Rectal smooth muscle tissue (tissue), 1 donor: ENCODE results near the gene PHEX.

Experiments used
- H3K27ac ChIP-seq: one replicate; pipeline ENCODE4 v1.7.0; 2013; ENCODE audit warnings: low read depth, low read length, inconsistent platforms
- H3K27me3 ChIP-seq: one replicate; pipeline ENCODE4 v1.7.0; 2013; ENCODE audit warnings: low read length; ENCODE audit not compliant: control insufficient read depth, insufficient read depth
- H3K36me3 ChIP-seq: one replicate; pipeline ENCODE4 v1.7.0; 2013; ENCODE audit warnings: low read length; ENCODE audit not compliant: control insufficient read depth, insufficient read depth
- H3K4me1 ChIP-seq: one replicate; pipeline ENCODE4 v1.7.0; 2013; ENCODE audit warnings: low read length; ENCODE audit not compliant: control insufficient read depth, insufficient read depth
- H3K4me3 ChIP-seq: one replicate; pipeline ENCODE4 v1.7.0; 2013; ENCODE audit warnings: low read length
- H3K9ac ChIP-seq: one replicate; pipeline ENCODE4 v1.7.0; 2013; ENCODE audit warnings: low read length

The PHEX gene

DNA sequence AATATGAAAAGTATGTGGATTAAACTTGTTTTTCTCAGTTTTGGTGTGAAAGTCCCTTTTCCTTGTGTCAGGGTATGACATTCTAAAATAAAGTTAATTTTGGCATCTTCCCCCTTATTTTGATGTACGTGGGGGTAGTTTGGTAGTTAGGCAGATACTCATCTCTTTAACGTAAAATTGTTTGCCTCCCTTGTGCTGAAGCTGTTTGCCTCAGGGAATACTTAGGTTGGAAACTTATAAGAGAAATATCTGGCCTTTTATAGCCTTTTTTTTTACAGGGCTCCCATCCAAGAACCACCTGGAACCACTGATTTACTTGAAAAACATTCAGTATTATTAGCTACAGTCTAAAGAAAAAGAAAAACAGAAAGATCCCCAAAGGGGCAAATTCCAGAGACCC is 85.5 kb downstream of the PHEX start:
- H3K27me3 ChIP-seq = no peaks in the 10 kb centered on the region
- H3K4me1 ChIP-seq = no peaks in the 10 kb centered on the region
- H3K4me3 ChIP-seq = no peak overlapping the region
- no peaks in the 10 kb centered on the region for H3K36me3 ChIP-seq
- H3K9ac ChIP-seq = no peak overlapping the region
- H3K27ac ChIP-seq = no peak overlapping the region

DNA sequence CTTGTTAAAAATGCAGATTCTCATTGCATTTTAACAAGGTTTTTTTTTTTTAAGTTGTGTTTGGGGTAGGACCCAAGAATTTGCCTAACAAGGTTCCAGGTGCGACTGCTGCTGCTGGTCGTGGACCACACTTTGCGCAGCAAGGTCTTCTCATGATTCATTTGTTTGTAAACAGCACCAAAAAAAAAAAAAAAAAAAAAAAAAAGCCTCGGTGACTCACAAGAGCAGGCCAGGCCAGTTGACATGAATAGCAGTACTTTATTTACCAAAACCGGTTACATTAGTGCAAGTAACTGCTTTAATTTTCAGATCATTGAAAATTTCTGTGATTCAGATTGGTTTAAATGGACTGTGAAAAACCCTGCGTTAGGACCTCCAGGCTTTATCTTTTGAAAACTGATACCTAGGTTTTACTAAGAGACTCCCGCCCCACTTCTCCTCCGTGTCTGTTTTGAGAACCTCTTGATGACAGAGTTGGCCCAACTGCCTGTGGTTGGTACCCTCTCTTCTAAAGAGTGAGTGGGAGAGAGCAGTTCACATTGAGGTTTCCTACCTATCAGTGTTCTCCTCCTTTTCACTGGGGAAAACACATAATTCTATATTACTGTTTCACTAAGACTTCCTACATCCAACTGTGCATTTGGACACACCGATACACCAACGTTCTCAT is 86.2 kb downstream of the PHEX start:
- Histone ChIP-seq H3K27ac (no peak overlapping the region), H3K4me3 (no peak overlapping the region), H3K9ac (no peak overlapping the region), H3K27me3 (no peaks in the 10 kb centered on the region), H3K36me3 (no peaks in the 10 kb centered on the region), H3K4me1 (no peaks in the 10 kb centered on the region)

DNA sequence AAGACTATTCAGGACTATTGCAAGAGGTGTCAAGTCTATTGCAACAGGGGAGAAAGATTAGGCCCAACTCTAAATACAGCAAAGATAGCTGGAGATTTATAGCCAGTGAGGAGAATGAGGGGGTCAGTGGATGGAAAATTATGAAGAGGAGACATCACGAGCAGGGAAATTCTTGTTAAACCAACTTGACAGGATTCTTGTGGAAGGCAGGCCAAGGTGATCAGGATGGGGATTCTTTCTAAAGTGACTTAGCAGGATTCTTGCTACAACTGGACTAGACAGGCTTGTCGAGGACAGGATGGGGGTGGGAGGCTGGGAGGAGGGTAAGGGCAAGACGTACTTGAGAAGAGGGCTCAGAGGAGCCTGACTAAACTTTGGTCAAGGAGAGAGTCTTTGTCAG is 89.0 kb downstream of the PHEX start:
- Histone ChIP-seq H3K36me3 (no peaks in the 10 kb centered on the region), H3K27me3 (no peaks in the 10 kb centered on the region), H3K4me1 (no peaks in the 10 kb centered on the region), H3K9ac (no peak overlapping the region), H3K4me3 (no peak overlapping the region), H3K27ac (no peak overlapping the region)

DNA sequence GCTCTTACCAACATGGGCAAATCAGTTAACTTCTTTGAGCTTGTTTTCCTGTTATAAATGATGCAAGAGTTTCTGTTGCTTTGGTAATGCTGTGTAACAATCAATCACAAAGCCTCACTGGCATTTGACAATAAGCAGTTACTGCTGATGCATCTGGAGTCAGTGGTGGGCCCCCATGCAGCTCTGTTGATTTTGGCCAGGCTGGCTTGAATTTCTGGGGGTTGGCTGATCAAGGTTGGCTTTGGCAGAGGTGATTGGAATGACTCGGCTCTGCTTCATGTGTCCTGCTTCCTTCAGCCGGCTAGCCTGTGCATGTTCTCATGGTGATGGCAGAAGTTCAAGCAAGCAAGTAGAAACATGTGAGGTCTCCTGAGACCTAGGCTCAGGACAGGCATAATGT is 90.4 kb downstream of the PHEX start:
- Histone ChIP-seq H3K4me3 (no peak overlapping the region), H3K36me3 (no peaks in the 10 kb centered on the region), H3K9ac (no peak overlapping the region), H3K4me1 (no peaks in the 10 kb centered on the region), H3K27ac (no peak overlapping the region), H3K27me3 (no peaks in the 10 kb centered on the region)

DNA sequence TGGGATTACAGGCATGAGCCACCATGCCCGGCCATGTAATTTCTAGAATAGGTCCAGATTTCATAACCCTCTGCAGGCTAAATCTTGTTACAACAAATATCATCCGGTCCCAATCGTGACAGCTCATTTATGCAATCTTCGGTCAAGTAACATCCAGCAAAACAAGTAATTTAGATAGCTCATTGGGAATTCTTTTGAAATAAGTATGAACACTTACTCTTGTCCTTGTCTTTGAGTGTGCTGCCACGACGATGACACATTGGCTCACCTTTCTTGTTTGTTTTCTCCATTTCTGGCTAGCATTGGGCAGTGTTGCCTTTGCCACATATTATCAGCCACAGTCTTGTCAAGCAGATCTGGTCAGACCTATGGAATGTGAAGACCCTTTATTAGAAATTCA is 92.0 kb downstream of the PHEX start:
- H3K27me3 ChIP-seq = no peaks in the 10 kb centered on the region
- no peak overlapping the region for H3K27ac ChIP-seq
- H3K4me1 ChIP-seq = no peaks in the 10 kb centered on the region
- H3K36me3 ChIP-seq = no peaks in the 10 kb centered on the region
- no peak overlapping the region for H3K9ac ChIP-seq
- H3K4me3 ChIP-seq = no peak overlapping the region

DNA sequence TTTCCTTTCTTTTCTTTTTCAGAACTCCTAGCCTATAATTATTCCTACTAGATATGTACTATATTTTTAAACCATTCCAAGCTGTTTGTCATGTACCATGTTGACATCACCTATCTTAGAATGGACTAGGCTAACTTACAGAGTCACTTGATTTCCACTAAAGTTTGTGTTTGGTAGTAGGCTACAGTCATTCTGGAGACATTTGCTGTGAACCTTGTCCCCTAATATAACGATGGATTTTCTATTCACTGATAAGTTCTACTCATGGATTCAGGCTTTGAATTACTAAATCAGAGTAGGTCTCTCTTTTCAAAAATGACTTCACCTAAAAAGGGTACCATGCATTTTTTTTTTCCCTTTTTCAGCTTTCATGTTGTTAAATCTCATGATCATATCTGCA is 93.4 kb downstream of the PHEX start:
- no peak overlapping the region for H3K4me3 ChIP-seq
- H3K9ac ChIP-seq = no peak overlapping the region
- H3K27ac ChIP-seq = no peak overlapping the region
- no peaks in the 10 kb centered on the region for H3K4me1 ChIP-seq
- H3K27me3 ChIP-seq = no peaks in the 10 kb centered on the region
- H3K36me3 ChIP-seq = no peaks in the 10 kb centered on the region

DNA sequence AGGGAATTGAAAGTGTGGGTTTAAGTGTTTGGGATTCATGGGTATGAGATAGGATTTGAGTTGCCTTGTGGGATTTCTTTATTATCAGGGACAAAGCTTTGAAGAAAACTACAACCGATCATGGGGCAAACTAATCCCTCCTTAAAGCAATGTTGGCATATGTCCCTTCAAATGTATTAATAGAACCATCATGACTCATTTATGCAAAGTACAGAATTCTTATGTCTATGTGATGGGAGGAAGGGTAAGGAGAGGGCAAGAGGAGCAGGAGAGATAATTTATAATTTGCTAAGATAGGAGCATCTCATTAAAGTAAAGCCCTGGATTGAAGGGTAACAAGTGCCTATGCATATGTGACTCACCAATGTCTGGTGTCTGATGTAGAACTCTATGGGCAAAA is 94.2 kb downstream of the PHEX start:
- Histone ChIP-seq H3K4me3 (no peak overlapping the region), H3K4me1 (no peaks in the 10 kb centered on the region), H3K9ac (no peak overlapping the region), H3K27me3 (no peaks in the 10 kb centered on the region), H3K27ac (no peak overlapping the region), H3K36me3 (no peaks in the 10 kb centered on the region)

DNA sequence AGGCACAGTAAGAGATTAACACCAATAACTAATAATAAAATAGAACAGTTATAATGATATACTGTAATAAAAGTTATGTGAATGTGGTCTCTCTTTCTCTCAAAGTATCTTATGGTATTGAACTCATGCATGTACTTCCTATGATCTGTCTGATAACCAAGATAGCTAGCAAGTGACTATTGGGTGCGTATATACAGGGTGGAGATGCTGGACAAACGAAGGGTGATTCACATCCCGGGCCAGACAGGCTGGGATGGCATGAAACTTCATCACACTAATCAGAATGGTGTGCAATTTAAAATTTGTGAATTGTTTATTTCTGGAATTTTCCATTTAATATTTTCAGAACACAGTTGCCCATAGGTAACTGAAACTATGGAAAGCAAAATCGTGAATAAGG is 96.8 kb downstream of the PHEX start:
- H3K27me3 ChIP-seq = no peaks in the 10 kb centered on the region
- H3K9ac ChIP-seq = no peak overlapping the region
- no peak overlapping the region for H3K4me3 ChIP-seq
- H3K4me1 ChIP-seq = no peaks in the 10 kb centered on the region
- H3K36me3 ChIP-seq = no peaks in the 10 kb centered on the region
- no peak overlapping the region for H3K27ac ChIP-seq

DNA sequence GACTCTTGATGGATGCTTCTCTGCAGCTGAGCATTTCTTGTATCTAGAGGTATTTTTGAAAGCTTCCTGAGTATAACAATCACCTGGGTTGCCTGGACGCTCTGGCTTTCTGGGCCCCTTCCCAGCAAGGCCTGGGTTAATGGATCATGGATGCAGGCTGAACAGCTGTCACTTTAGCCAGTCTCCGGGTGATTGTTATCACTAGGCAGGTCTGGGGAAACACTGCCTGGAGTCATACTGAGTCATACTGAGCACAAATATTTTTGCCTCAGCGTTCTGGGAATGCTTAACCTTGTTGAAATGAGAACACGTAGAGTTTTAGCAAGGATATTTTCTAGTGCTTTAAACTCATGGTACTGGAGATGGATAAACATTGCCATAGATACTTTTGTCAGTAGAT is 102.6 kb downstream of the PHEX start:
- H3K9ac ChIP-seq = no peak overlapping the region
- no peak overlapping the region for H3K4me3 ChIP-seq
- peaks cover 4% of the 10 kb centered on the region for H3K4me1 ChIP-seq
- no peaks in the 10 kb centered on the region for H3K27me3 ChIP-seq
- H3K27ac ChIP-seq = no peak overlapping the region
- H3K36me3 ChIP-seq = no peaks in the 10 kb centered on the region

DNA sequence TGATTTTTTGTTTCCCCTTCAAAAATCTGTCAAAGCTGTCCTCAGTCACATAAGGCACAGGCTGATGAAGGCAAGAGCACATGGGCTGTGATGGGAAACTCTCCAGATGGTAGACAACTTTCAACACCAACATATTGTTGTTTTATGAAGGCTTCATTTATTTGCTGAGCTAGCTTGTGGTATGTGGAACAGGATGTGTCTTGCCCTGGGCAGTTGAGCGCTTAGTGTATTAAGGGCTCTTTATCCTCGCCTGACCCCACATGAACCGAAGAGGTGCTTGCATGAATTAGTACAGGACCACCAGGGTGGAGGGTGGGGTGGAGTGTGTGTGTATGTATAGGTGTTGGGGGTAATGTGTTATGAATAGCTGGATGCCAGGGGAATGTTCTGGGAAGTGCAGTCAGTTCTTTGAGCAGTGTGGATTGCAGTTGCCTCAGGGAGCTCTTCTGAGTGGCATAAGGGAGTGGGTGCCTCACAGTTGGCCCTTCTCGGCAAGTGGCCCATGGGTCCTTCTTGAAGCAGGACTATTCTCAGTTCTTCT is 103.1 kb downstream of the PHEX start:
- H3K4me3 ChIP-seq = no peak overlapping the region
- no peak overlapping the region for H3K27ac ChIP-seq

DNA sequence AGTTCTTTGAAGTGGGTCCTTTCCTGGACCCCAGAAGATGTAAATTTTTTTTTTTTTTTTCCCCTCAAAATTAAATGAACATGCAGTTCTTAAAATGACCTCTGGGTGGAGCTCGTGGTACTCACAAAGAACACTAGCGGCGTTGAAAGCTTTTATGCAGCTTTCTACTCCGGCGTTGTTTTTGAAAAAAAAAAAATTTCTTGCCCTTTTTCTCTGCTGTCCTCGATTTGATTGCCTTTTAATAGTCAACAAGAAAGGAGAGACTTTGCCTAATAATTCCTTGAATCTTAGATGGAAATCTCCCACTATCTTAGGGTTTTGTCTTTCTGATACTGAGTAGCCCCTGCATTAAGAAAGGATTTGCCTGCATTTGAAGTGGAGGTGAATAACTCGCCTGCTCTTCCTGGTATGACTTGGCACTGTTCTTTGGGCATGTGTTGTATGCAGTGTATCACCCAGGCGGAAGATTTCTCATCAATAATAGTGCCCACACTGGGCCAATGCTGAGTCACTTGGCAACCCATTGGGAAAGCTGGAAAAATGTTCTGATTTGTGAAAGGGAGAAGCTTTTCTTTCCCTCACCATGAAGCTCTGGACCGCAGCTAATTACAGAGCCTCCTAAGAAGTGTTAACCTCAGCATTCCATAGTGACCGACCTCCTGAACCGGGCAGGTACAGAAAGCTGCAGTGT is 104.0 kb downstream of the PHEX start:
- no peaks in the 10 kb centered on the region for H3K36me3 ChIP-seq
- H3K4me3 ChIP-seq = peak overlapping the region; percentile 39
- H3K27ac ChIP-seq = peak overlapping the region; percentile 38
- H3K9ac ChIP-seq = no peak overlapping the region
- H3K27me3 ChIP-seq = no peaks in the 10 kb centered on the region
- peaks cover 4% of the 10 kb centered on the region for H3K4me1 ChIP-seq

More for the DNA sequence above, 103.1 kb downstream of the PHEX start:
- no peak overlapping the region for H3K9ac ChIP-seq
- H3K27me3 ChIP-seq = no peaks in the 10 kb centered on the region
- H3K36me3 ChIP-seq = no peaks in the 10 kb centered on the region
- H3K4me1 ChIP-seq = peaks cover 4% of the 10 kb centered on the region

DNA sequence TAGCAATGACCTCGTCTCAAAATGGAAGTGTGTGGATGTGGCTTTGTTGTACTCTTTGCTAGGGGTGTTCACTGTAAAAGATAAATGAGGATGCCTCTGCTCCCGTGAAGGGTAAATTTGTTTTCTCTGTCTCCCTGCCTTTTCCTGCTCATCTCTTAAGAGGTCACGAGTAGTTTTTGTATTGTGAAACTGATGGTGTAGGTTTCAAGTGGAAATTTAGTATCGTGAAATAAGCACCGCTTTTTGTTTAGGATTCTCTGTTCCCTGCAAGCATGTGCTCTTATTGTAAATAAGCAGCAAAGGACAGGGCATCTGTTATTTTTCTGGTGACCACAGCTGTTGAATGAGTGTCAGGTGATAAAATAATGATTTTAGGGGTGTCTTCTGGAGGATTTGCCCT is 104.6 kb downstream of the PHEX start:
- no peak overlapping the region for H3K4me3 ChIP-seq
- H3K27me3 ChIP-seq = no peaks in the 10 kb centered on the region
- no peaks in the 10 kb centered on the region for H3K36me3 ChIP-seq
- peaks cover 4% of the 10 kb centered on the region for H3K4me1 ChIP-seq
- peak overlapping the region; percentile 38 for H3K27ac ChIP-seq
- no peak overlapping the region for H3K9ac ChIP-seq

DNA sequence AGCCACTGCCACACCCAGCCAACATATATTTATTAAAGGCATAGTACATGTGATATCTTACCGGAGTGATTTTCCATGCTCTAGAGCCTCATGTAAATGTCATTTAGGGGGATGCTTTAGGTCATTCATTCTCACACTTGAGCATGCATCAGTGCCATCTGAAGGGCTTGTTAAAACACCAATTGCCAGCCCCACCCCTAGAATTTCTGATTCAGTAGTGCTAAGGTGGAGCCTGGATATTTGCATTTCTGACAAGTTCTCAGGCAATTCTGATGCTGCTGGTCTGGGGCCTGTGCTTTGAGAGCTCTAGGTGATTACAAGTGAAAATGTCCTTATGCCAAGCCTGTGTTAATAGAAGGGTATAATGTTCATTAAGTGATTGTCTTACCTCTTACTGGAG is 107.7 kb downstream of the PHEX start:
- H3K27me3 ChIP-seq = no peaks in the 10 kb centered on the region
- no peaks in the 10 kb centered on the region for H3K36me3 ChIP-seq
- H3K4me1 ChIP-seq = peaks cover 4% of the 10 kb centered on the region
- H3K27ac ChIP-seq = no peak overlapping the region
- no peak overlapping the region for H3K4me3 ChIP-seq
- H3K9ac ChIP-seq = no peak overlapping the region
